C4-2B (cell line): Measurements from ENCODE around the gene CHCHD1.
A peak's percentile ranks its signal among the peaks of the same experiment; 100 is the strongest.
"Not testable (repeated sequence)": the region's sequence is repeated elsewhere in the genome, so short reads cannot be mapped to it uniquely, and the experiment has no call there.

Experiments
- H3K27ac ChIP-seq: fragments of 450-650 bp; 2 replicates; pipeline ENCODE4 v1.5.1; 2017
- ZFX ChIP-seq: fragments of 450-650 bp; IDR thresholded peaks from 2 replicates; pipeline ENCODE4 v1.6.1; 2017
- TF ChIP-seq, protein P1 (sequence below): fragments of 450-650 bp; conservative IDR thresholded peaks from 2 replicates; pipeline ENCODE4 v1.5.1; 2017; ENCODE audit warnings: mild to moderate bottlenecking

The CHCHD1 gene

DNA sequence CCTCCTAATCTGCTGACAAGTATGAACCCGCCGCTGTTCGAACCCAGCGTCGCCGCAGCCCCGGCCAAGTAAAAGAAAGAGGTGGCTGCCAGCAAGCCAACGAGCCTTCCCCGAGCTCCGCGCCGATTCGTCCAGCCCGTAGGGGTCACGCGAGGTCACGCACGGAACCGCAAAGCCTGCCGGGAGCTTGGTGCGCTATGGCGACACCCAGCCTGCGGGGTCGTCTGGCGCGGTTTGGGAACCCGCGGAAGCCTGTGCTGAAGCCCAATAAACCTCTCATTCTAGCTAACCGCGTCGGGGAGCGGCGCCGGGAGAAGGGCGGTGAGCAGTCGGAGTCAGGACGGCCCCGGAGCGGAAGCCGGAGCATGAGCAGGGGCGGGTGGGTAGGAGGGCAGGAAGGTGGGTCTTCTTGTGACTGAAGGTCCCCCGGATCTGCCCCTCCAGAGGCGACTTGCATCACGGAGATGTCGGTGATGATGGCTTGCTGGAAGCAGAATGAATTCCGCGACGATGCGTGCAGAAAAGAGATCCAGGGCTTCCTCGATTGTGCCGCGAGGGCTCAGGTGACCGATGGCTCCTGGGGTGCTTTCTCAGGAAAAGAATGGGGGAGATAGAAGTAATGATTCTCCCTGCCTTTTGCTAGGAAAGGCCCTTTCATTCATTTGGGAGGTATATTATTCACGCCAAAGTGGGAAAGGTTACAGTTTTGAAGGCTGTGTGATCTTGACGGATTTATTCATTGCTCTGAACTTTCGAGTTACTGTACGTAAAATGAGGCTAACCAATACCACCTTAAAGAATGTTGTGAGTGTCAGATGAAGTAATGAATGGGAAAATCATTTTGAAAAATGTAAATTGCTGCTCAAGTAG lies at the start of gene CHCHD1:
Gene CHCHD1, plus strand, starts transcription at position 170 of the 870 bp plus-strand sequence. Its CDS starts 28 bp downstream, at position 198.
- H3K27ac ChIP-seq: peak within 1 kb of the TSS; percentile 91
- TF ChIP-seq ZFX: no peak
- TF ChIP-seq, protein P1, sequence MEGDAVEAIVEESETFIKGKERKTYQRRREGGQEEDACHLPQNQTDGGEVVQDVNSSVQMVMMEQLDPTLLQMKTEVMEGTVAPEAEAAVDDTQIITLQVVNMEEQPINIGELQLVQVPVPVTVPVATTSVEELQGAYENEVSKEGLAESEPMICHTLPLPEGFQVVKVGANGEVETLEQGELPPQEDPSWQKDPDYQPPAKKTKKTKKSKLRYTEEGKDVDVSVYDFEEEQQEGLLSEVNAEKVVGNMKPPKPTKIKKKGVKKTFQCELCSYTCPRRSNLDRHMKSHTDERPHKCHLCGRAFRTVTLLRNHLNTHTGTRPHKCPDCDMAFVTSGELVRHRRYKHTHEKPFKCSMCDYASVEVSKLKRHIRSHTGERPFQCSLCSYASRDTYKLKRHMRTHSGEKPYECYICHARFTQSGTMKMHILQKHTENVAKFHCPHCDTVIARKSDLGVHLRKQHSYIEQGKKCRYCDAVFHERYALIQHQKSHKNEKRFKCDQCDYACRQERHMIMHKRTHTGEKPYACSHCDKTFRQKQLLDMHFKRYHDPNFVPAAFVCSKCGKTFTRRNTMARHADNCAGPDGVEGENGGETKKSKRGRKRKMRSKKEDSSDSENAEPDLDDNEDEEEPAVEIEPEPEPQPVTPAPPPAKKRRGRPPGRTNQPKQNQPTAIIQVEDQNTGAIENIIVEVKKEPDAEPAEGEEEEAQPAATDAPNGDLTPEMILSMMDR: no peak

DNA sequence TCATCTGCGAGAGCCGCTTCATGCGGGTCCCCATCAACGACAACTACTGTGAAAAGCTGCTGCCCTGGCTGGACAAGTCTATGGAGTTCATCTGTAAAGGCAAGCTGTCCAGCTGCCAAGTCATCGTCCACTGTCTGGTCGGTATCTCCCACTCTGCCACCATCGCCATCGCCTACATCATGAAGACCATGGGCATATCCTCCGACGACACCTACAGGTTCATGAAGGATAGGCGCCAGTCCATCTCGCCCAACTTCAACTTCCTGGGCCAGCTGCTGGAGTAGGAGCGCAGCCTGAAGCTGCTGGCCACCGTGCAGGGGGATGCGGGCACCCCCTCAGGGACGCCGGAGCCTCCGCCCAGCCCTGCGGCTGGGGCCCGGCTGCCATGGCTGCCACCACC lies 49.4 kb upstream of the CHCHD1 start:
- TF ChIP-seq ZFX: no peak
- TF ChIP-seq, protein P1: no peak
- no peak overlapping the region for H3K27ac ChIP-seq

DNA sequence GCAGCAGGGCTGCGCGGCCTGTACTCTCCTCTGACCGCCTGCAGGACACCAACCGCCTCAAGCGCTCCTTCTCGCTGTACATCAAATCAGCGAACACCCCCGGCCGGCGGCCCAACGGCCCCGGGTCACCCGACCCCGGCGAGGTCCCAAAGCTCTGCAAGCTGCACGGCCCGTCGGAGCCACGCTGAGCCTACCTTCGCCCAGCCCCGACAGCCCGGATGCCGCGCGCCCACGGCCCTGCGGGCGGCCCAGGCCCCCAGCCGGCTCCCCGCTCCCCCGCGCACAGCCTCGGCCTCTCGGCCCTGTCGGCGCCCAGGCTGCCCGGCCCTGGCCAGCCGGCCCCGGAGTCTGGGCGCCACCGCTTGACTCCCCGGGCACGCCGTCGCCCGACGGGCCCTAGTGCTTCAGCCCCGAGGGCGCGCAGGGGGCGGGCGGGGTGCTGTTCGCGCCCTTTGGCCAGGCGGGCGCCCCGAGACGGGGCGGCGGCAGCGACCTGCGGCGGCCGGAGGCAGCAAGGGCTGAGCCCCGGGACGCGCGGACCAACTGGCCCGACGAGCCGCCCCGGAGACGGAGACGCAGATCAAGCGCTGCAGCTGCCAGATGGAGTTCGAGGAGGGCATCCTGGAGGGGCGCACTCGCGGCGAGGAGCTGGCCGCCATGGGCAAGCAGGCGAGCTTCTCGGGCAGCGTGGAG lies 48.8 kb upstream of the CHCHD1 start:
- TF ChIP-seq, protein P1: no peak
- no peak for TF ChIP-seq ZFX
- H3K27ac ChIP-seq: no peak overlapping the region

DNA sequence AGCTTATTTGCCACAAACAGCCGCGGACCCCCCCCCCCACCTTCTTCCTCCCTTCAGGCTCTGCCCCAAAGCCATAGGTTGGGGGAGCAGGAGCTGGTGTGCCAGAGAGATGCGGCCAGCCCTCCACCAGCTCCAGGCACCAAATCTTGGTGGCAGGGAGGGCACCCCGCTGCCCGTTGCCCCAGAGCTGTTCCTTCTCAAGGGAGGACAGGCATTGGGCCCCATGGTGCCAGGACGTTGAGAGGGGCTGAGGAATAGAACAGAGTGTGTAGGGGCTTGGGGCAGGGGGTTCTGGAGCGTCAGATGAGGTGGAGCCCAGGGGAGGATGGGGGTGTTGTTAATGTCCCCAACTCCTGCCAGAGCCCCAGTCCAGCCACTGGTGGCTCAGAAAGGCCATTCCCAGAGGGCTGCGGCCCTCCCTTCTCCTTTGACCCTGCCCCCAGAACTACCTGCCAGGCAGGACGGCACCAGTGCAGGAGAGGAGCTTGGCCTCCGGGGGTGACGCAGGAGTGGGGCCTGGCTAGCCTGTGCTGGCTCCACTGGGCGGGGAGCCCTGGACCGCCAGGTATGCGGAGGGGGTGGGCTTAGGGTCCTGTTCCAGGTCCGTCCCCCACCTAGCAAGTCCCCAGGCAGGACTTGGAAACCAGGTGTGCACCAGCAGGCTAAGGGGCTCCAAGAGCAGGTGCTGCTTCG lies 47.7 kb upstream of the CHCHD1 start:
- TF ChIP-seq ZFX: no peak
- TF ChIP-seq, protein P1: no peak
- no peak overlapping the region for H3K27ac ChIP-seq

DNA sequence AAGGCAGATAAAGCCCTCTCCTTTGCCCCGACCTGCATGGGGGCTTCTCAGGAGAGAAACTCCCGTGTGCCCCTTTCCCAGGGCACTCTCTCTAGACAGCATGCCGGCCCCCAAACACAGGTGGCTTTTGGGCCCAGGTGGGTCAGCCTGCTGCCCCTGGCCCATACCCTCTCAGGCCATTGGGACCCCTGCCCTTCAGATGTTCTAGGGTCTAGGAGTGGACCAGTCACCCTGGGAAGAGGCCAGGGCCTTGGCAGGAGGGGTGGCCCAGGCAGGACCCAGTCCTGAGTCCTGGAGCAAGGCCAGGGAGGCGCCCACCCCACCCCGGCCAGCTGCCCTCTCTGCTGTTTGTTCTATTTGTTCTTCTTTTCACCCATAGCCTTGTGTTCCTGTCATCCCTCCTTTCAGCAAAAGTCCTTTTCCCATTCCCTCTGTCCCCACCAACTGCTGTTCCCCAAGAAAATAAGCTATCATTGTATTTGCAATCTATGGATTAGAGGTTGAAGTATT lies 47.0 kb upstream of the CHCHD1 start:
- TF ChIP-seq, protein P1: no peak
- no peak for TF ChIP-seq ZFX
- no peak overlapping the region for H3K27ac ChIP-seq

DNA sequence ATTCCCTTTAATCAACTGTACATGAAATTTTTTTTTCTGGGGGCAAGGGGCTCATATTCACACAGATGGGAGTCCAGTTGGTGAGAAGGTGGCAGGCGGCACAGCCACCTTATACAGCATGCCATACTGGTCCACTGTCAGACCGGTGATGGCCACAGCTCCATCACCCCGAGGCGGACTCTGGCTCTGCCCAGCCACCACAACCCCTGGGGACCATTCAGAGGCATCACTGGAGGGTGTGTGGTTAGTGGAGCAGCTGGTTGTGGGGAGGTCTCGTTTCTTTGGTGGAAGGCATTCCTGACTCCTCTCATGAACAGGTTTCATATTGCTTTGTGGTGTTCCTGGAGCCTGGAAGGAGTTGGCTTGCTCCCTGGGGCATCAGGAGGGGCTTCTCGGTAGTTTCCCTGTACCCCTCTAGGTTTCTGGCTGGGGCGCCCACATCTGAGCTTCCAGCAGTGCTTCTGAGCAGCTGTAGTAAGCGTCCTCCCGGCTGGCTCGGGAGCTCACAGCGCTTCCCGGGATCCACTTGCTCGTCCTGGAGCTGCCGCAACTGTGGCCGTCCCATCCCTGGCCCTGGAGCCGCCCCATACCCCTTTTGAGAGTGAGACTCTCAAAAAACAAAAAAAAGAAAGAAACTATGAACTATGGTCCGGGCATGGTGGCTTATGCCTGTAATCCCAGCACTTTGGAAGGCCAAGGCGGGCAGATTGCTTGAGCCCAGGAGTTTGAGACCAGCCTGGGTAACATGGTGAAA lies 41.2 kb upstream of the CHCHD1 start:
- H3K27ac ChIP-seq: not testable (repeated sequence)

DNA sequence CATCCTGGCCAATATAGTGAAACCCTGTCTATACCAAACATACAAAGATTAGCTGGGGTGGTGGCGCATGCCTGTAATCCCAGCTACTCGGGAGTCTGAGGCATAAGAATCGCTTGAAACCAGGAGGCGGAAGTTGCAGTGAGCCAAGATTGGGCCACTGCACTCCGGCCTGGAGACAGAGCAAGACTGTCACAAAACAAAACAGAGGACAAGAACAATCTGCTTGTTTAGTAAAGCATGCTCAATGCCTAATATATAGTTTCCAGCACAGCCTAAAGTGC lies 39.5 kb upstream of the CHCHD1 start:
- H3K27ac ChIP-seq: peak overlapping the region; percentile 18; the same call in 1 of the 2 replicates
- TF ChIP-seq, protein P1: no peak
- no peak for TF ChIP-seq ZFX
